Measurements from ENCODE around the gene PIK3R2.
"Not testable (repeated sequence)": the region's sequence is repeated elsewhere in the genome, so short reads cannot be mapped to it uniquely, and the experiment has no call there.

The PIK3R2 gene

GRCh38 chr19:18152817-18153555, at the start of gene PIK3R2:
TSS of gene PIK3R2 (plus strand) at chr19:18153163. CDS start at chr19:18155880, 2,717 bp downstream.
- DNase-seq (ENCODE audit: low spot score), result peak; percentile 100

GRCh38 chr19:18104793-18105131, 48.2 kb upstream of the PIK3R2 start:
- no peak for DNase-seq (ENCODE audit: low spot score)

GRCh38 chr19:18105259-18105658, 47.7 kb upstream of the PIK3R2 start:
- DNase-seq (ENCODE audit: low spot score), result not testable (repeated sequence)

- DNase-seq (ENCODE audit: low spot score), result no peak
Measured at GRCh38 chr19:18107235-18107634, 45.7 kb upstream of the PIK3R2 start.

- no peak for DNase-seq (ENCODE audit: low spot score)
Measured at GRCh38 chr19:18108897-18109296, 44.1 kb upstream of the PIK3R2 start.

GRCh38 chr19:18109341-18109732, 43.6 kb upstream of the PIK3R2 start:
- DNase-seq (ENCODE audit: low spot score), result no peak

- DNase-seq (ENCODE audit: low spot score), result peak; percentile 74
Measured at GRCh38 chr19:18109733-18110608, 43.0 kb upstream of the PIK3R2 start.

- DNase-seq (ENCODE audit: low spot score), result no peak
Measured at GRCh38 chr19:18110609-18111232, 42.2 kb upstream of the PIK3R2 start.

GRCh38 chr19:18112989-18113478, 39.9 kb upstream of the PIK3R2 start:
- DNase-seq (ENCODE audit: low spot score), result peak; percentile 88

- no peak for DNase-seq (ENCODE audit: low spot score)
Measured at GRCh38 chr19:18113827-18114226, 39.1 kb upstream of the PIK3R2 start.

- DNase-seq (ENCODE audit: low spot score), result no peak
Measured at GRCh38 chr19:18114483-18114882, 38.5 kb upstream of the PIK3R2 start.

- no peak for DNase-seq (ENCODE audit: low spot score)
Measured at GRCh38 chr19:18117364-18117691, 35.6 kb upstream of the PIK3R2 start.

- DNase-seq (ENCODE audit: low spot score), result peak; percentile 100
Measured at GRCh38 chr19:18117692-18118378, 35.1 kb upstream of the PIK3R2 start.

- DNase-seq (ENCODE audit: low spot score), result no peak
Measured at GRCh38 chr19:18118420-18119012, 34.4 kb upstream of the PIK3R2 start.

- no peak for DNase-seq (ENCODE audit: low spot score)
Measured at GRCh38 chr19:18119013-18119716, 33.8 kb upstream of the PIK3R2 start.

- no peak for DNase-seq (ENCODE audit: low spot score)
Measured at GRCh38 chr19:18119717-18120105, 33.3 kb upstream of the PIK3R2 start.

GRCh38 chr19:18120127-18120526, 32.8 kb upstream of the PIK3R2 start:
- DNase-seq (ENCODE audit: low spot score), result no peak

- no peak for DNase-seq (ENCODE audit: low spot score)
Measured at GRCh38 chr19:18121166-18121565, 31.8 kb upstream of the PIK3R2 start.

- DNase-seq (ENCODE audit: low spot score), result no peak
Measured at GRCh38 chr19:18122424-18122823, 30.5 kb upstream of the PIK3R2 start.

- DNase-seq (ENCODE audit: low spot score), result no peak
Measured at GRCh38 chr19:18122860-18123795, 29.8 kb upstream of the PIK3R2 start.
